Measurements from ENCODE around the gene TP53TG3C. TPM values are rescaled to one million over a fixed set of nuclear protein-coding genes. Genes with fewer than 3 reads are reported as not detected.
"Not testable (repeated sequence)": the region's sequence is repeated elsewhere in the genome, so short reads cannot be mapped to it uniquely, and the experiment has no call there.

The TP53TG3C gene, protein sequence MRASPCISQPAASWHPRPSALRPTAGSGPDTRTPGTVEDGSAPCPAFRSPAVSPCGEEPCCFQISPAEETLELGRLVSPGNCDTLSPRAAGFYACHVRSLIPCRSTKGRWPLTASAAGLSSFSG
- total RNA-seq (2014; rRNA removed) (not detected in 2 replicates), Bru-seq, nascent RNA (not detected), BruChase-seq, experiment 1, labeled RNA remaining after a 6-hour chase (not detected), BruChase-seq, experiment 2, labeled RNA remaining after a 2-hour chase (not detected)
- long read RNA-seq, result 0 reads

DNA sequence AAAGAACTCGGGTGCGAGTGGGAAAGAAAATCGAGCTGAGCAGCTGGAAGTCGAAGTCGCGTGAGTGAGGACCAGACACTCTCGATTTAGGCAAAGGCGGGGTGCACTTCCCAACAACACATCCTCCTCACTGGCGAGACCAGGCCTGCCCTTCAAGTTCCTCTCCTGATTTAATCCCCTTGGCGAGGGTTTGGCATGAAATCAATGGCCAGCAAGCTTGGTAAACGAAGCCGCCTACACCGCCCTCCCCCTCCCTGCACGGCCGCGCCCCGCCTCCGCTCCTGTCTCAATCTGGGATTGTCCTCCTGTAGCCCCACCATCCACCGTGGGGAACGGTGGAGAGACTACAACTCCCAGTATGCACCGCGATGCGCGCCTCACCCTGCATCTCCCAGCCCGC lies at the start of gene TP53TG3C:
TP53TG3C (plus strand) TSS at position 301 of the 400 bp plus-strand sequence; CDS start at position 369, 68 bp downstream.
- H3K27me3 ChIP-seq (ENCODE audit: low read length); ATAC-seq; H3K9me2 ChIP-seq (replicated peaks; ENCODE audit: low read length); DNase-seq; H3K4me3 ChIP-seq (ENCODE audit: low read length); H2AFZ ChIP-seq (ENCODE audit: low read length); H3K79me2 ChIP-seq (ENCODE audit: low read length); BruUV-seq (replicated peaks); H3K4me1 ChIP-seq (ENCODE audit: insufficient read depth, low read length); H3K27ac ChIP-seq (ENCODE audit: low read length); H3K9ac ChIP-seq (ENCODE audit: low read length); POLR2A ChIA-PET (ENCODE audit: unreplicated experiment); H3K4me2 ChIP-seq (ENCODE audit: low read length); intact Hi-C loops (cut with micrococcal nuclease); H3K9me3 ChIP-seq (ENCODE audit: low read length); H3K36me3 ChIP-seq (ENCODE audit: low read depth, low read length); H3F3A ChIP-seq (ENCODE audit: low read length, unreplicated experiment); H4K20me1 ChIP-seq (ENCODE audit: low read length); CTCF ChIA-PET: not testable (repeated sequence)

Other genes starting within 250 kb of the TP53TG3C start
- gene TP53TG3E, start 110.1 kb downstream of the TP53TG3C start, total RNA-seq (2014; rRNA removed), result not detected in 2 replicates
- gene TP53TG3B, start 166.6 kb downstream of the TP53TG3C start, total RNA-seq (2014; rRNA removed), result not detected in 2 replicates